ENCODE measurements around the gene PHKG1. TPM values are rescaled to one million over a fixed set of nuclear protein-coding genes. Genes with fewer than 3 reads are reported as not detected.

Gene PHKG1
- total and polyA plus RNA-seq, 10 of the 15 experiments (the other 5 are each of a cell fraction or from before 2014, with no cell fraction given) = 0.08 to 1.6 (median 0.44) TPM

- TF ChIP-seq ZNF622 (IDR thresholded peaks at IDR 0.05) (no peak), STAT1 (conservative IDR thresholded peaks at IDR 0.05) (no peak), SP1 (IDR thresholded peaks at IDR 0.05; ENCODE audit: low read depth, low read length) (peak; percentile 94), IRF5 (IDR thresholded peaks at IDR 0.05; ENCODE audit: borderline replicate concordance) (no peak), TCF12 (IDR thresholded peaks at IDR 0.05; ENCODE audit: low read depth, low read length) (peak; percentile 27; the same call in 1 of the 2 replicates), CREM (IDR thresholded peaks at IDR 0.05; ENCODE audit: low read depth) (peak; percentile 78), ZBTB4 (CRISPR knock-in tag; IDR thresholded peaks at IDR 0.05) (no peak), MYC (IDR thresholded peaks at IDR 0.05; ENCODE audit: insufficient read depth, insufficient read length, insufficient replicate concordance, low read length, severe bottlenecking) (no peak), RB1 (IDR thresholded peaks at IDR 0.05; ENCODE audit: borderline replicate concordance) (peak; percentile 71; the same call in 1 of the 2 replicates), RAD51 (IDR thresholded peaks at IDR 0.05) (no peak), ZNF24 (IDR thresholded peaks at IDR 0.05) (no peak), POLR2A (IDR thresholded peaks at IDR 0.05; ENCODE audit: low read depth, low read length) (peak; percentile 91), RBBP5 (conservative IDR thresholded peaks at IDR 0.05) (no peak), PAX5 (IDR thresholded peaks at IDR 0.05; ENCODE audit: borderline replicate concordance, low read depth, low read length) (peak; percentile 79), EGR1 (IDR thresholded peaks at IDR 0.05; ENCODE audit: borderline replicate concordance in 1 of 2, low read depth in 2 of 2, low read length in 2 of 2) (peak; percentile 45 to 77), ZBED1 (IDR thresholded peaks at IDR 0.05; ENCODE audit: borderline replicate concordance) (0 out of 2 replicates have a peak, but pooled peaks have one; percentile 16), CHD2 (IDR thresholded peaks at IDR 0.05; ENCODE audit: borderline replicate concordance, low read depth, low read length) (peak; percentile 91), NKRF (conservative IDR thresholded peaks at IDR 0.05) (peak; percentile 94), GABPA (IDR thresholded peaks at IDR 0.05; ENCODE audit: low read depth) (peak; percentile 46; the same call in 1 of the 2 replicates), MAX (IDR thresholded peaks at IDR 0.05; ENCODE audit: low read depth, low read length) (peak; percentile 58; the same call in 1 of the 2 replicates)
Observed at GRCh38 chr7:56051339-56052191, 41.2 kb downstream of the PHKG1 start, which contains the start of the genes CCT6A and PSPH (continued).
